ENCODE measurements around the gene TNS4. TPM values are rescaled to one million over a fixed set of nuclear protein-coding genes. Genes with fewer than 3 reads are reported as not detected.

Gene TNS4
- total RNA-seq, 3 donors from 2014 or later = 3.0 to 13.1 (median 3.3) TPM

- TF ChIP-seq CTCF (IDR thresholded peaks at IDR 0.05) = no peak
- Histone ChIP-seq H3K4me1 (ENCODE audit: low read depth) (peaks cover 23% of the 10 kb centered on the region), H3K36me3 (ENCODE audit: low read depth) (no peaks in the 10 kb centered on the region), H3K9me3 (no peaks in the 10 kb centered on the region), H3K4me3 (no peak overlapping the region)
- DNase-seq = no peak
- ATAC-seq = no peak
- intact Hi-C loops (cut with DNase I, micrococcal nuclease) = no loop called here
These were observed 13.6 kb upstream of the TNS4 start for GRCh38 chr17:40515011-40515410.

GRCh38 chr17:40514013-40514875 lies 12.8 kb upstream of the TNS4 start:
- Histone ChIP-seq H3K36me3 (ENCODE audit: low read depth) (no peaks in the 10 kb centered on the region), H3K9me3 (no peaks in the 10 kb centered on the region), H3K4me1 (ENCODE audit: low read depth) (peaks cover 23% of the 10 kb centered on the region), H3K4me3 (no peak overlapping the region)
- ATAC-seq (no peak), DNase-seq (no peak)
- intact Hi-C loops (cut with DNase I, micrococcal nuclease) = no loop called here
- TF ChIP-seq CTCF (IDR thresholded peaks at IDR 0.05) = no peak

GRCh38 chr17:40511667-40512220 lies 10.3 kb upstream of the TNS4 start:
- intact Hi-C loops (cut with DNase I, micrococcal nuclease) = no loop called here
- DNase-seq (no peak), ATAC-seq (no peak)
- Histone ChIP-seq H3K9me3 (no peaks in the 10 kb centered on the region), H3K36me3 (ENCODE audit: low read depth) (no peaks in the 10 kb centered on the region), H3K4me3 (no peak overlapping the region), H3K4me1 (ENCODE audit: low read depth) (peaks cover 8% of the 10 kb centered on the region)
- TF ChIP-seq CTCF (IDR thresholded peaks at IDR 0.05) = no peak

GRCh38 chr17:40511136-40511535 lies 9.7 kb upstream of the TNS4 start:
- no peaks in the 10 kb centered on the region for H3K36me3 ChIP-seq (ENCODE audit: low read depth)
- TF ChIP-seq CTCF (IDR thresholded peaks at IDR 0.05) = no peak
- ATAC-seq (no peak), DNase-seq (no peak)
- H3K4me3 ChIP-seq = no peak overlapping the region
- intact Hi-C loops (cut with DNase I, micrococcal nuclease) = no loop called here
- no peaks in the 10 kb centered on the region for H3K9me3 ChIP-seq
- H3K4me1 ChIP-seq (ENCODE audit: low read depth) = peaks cover 2% of the 10 kb centered on the region

- Histone ChIP-seq H3K4me3 (no peak overlapping the region), H3K9me3 (no peaks in the 10 kb centered on the region), H3K4me1 (ENCODE audit: low read depth) (no peaks in the 10 kb centered on the region), H3K36me3 (ENCODE audit: low read depth) (no peaks in the 10 kb centered on the region)
- no peak for TF ChIP-seq CTCF (IDR thresholded peaks at IDR 0.05)
- ATAC-seq = peak; percentile 17
- intact Hi-C loops (cut with DNase I, micrococcal nuclease) = no loop called here
- DNase-seq = no peak
These were observed 8.9 kb upstream of the TNS4 start for GRCh38 chr17:40510328-40510648.
